ENCODE results near the gene C5AR1. TPM values are rescaled to one million over a fixed set of nuclear protein-coding genes. Genes with fewer than 3 reads are reported as not detected.
"Not testable (repeated sequence)": the region's sequence is repeated elsewhere in the genome, so short reads cannot be mapped to it uniquely, and the experiment has no call there.

The C5AR1 gene
- total RNA-seq, 1 donor from 2014 or later: 0.16 TPM

DNA sequence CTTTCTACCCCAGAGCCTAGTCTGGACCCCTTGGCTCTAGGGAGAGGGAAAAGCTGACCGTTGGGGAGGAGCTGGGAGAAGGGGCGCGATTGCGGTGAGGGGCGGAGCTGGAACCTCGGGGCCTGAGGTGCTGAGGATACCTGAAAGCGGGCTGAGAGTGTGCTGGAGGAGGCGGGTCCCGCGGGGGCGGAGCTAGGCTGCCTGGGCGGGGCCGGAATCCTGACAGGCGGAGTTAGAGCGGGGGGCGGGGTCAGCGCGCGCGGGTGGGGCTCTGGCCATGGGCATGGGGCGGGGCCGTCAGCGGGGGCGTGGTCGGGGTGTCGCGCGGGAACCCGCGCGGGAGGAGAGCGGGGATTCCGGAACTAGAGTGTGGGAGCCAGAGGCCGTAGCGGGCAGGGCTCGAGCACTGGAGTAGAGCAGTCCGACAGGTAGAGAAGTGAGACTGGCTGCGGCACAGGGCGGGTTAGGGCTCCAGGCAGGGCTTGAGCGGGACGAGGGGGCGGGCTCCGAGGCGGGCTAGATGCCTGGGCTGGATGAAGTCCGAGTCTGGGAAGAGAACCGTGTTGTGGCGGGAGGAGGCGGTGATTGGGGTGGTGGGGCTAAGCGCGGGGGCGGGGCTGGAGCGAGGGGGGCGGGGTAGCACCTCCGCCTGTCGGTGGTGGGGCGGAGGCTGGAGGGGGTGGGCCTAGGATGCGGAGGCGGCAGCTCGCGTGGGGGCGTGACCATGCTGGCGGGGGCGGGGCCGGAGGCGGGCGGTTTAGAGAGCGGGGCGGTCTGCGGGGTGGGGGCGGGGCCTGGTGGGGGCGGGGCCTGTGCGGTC lies 35.4 kb upstream of the C5AR1 start, which contains the start of gene INAFM1:
Gene INAFM1 (plus strand): TSS at position 815 of the 820 bp plus-strand sequence. CDS start 35 bp downstream, outside the sequence.
- peak; percentile 99 for DNase-seq
- no peaks in the 10 kb centered on the region for H3K27me3 Mint-ChIP-seq
- intact Hi-C loops (cut with micrococcal nuclease): loop anchor here (1.0 to 10.0 kb wide), 5 partner anchors 17 to 489 kb away; partner anchors contain the start of genes BBC3, BICRA, NAPA and SLC1A5
- peak within 1 kb of the TSS; percentile 99 for H3K27ac Mint-ChIP-seq
- peaks cover 40% of the 10 kb centered on the region for H3K4me1 Mint-ChIP-seq
- no peaks in the 10 kb centered on the region for H3K9me3 Mint-ChIP-seq
- peak within 1 kb of the TSS; percentile 97 for H3K4me3 Mint-ChIP-seq
- peaks cover 27% of the 10 kb centered on the region for H3K36me3 Mint-ChIP-seq (ENCODE audit: low read depth)

DNA sequence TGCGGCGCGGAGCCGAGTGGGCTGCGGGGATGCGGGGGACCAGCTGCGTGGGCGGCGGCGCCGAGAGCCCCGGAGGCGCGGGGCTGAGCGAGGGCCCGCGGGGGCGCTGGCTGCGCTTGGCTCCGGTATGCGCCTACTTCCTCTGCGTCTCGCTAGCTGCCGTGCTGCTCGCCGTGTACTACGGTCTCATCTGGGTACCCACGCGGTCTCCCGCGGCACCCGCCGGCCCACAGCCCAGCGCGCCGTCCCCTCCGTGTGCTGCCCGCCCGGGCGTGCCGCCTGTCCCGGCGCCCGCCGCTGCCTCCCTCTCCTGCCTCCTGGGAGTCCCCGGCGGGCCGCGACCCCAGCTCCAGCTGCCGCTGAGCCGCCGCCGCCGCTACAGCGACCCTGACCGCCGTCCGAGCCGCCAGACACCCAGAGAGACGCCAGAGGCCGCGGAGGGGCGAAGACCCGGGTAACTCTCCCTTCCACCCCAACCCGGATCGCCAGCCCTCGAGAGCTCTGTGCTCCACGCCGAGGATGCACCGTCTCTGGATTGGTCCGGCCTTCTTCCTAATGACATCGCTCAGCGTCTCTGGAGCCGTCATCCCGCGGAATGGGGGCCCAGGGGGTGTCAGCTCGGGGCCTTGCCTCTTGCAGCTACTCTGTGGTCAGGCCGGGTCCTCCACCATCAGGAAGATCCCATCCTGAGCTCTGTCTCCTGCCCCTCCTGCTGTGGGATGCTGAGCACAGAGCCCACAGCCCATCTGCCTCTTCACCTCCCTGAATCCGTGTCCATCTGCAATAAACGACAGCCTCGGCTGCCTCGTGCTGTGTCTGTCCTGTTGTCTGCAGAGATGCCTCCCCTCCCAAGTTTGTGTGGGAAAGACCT lies 34.5 kb upstream of the C5AR1 start:
- Mint-ChIP-seq H3K36me3 (ENCODE audit: low read depth) (peaks cover 22% of the 10 kb centered on the region), H3K4me3 (peak overlapping the region; percentile 78), H3K4me1 (peaks cover 40% of the 10 kb centered on the region), H3K27ac (peak overlapping the region; percentile 51), H3K9me3 (no peaks in the 10 kb centered on the region), H3K27me3 (no peaks in the 10 kb centered on the region)
- no peak for DNase-seq
- intact Hi-C loops (cut with micrococcal nuclease): loop anchor here (1.0 to 10.0 kb wide), 5 partner anchors 18 to 490 kb away; partner anchors contain the start of genes BBC3, BICRA, NAPA and SLC1A5

DNA sequence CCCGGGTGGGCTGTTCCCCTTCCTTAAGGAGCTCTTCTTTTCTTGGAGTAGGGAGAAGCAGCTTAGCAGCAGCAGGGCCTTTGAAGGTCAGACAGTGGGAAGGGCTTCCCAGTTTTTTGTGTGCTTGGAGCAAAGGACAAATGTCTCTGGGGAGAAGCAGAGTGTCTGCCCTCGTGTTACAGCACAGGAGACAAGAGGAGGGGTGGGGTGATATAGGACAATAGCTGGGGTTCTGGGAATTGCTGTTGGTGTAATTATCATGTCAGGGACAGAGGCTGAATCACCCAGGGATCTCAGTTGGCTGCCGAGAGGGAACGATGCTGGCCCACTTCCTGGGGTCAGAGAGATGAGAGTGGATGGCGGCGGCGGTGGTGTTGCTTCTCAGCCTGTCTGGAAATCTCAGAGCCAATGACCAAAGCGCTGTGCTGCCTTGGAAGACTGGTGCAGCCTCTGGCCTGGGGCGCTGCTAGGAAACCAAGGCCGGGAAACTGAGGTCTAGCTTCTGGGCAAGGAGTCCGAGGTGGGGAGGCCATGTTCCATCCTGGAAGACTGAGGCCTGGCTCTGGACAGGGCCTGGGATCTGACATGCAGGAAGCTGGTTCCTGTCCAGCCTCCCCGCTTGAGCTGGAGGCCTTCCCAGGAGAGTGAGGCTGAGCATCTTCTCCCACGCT lies 33.7 kb upstream of the C5AR1 start:
- no peak for DNase-seq
- intact Hi-C loops (cut with micrococcal nuclease): loop anchor here (2.0 to 10.0 kb wide), 4 partner anchors 45 to 491 kb away; partner anchors contain the start of genes BBC3, BICRA, NAPA and SLC1A5
- H3K36me3 Mint-ChIP-seq (ENCODE audit: low read depth): peaks cover 18% of the 10 kb centered on the region
- peak overlapping the region; percentile 78 for H3K4me3 Mint-ChIP-seq
- H3K27ac Mint-ChIP-seq: peak overlapping the region; percentile 51
- H3K9me3 Mint-ChIP-seq: no peaks in the 10 kb centered on the region
- no peaks in the 10 kb centered on the region for H3K27me3 Mint-ChIP-seq
- peaks cover 37% of the 10 kb centered on the region for H3K4me1 Mint-ChIP-seq

DNA sequence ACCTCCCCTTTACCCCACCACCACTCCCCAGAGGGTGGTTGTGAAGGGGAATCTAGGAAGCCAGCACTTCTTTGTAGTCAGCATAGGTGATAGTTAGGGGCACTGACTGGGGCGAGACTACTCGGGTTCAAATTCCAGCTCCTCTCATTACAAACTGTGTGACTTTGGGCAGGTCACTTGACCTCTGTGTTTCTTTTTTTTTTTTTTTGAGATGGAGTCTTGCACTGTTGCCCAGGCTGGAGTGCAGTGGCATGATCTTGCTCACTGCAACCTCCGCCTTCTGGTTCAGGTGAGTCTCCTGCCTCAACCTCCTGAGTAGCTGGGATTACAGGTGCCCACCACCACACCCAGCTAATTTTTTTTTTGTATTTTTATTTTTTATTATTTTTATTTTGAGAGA lies 33.1 kb upstream of the C5AR1 start:
- not testable (repeated sequence) for DNase-seq, H3K27me3 Mint-ChIP-seq, H3K27ac Mint-ChIP-seq, H3K4me3 Mint-ChIP-seq, H3K9me3 Mint-ChIP-seq
- intact Hi-C loops (cut with micrococcal nuclease): loop anchor here (10.0 kb wide), 2 partner anchors 328 to 492 kb away; partner anchors contain the start of genes BICRA and SLC1A5
- H3K4me1 Mint-ChIP-seq: peaks cover 35% of the 10 kb centered on the region
- peaks cover 15% of the 10 kb centered on the region for H3K36me3 Mint-ChIP-seq (ENCODE audit: low read depth)

DNA sequence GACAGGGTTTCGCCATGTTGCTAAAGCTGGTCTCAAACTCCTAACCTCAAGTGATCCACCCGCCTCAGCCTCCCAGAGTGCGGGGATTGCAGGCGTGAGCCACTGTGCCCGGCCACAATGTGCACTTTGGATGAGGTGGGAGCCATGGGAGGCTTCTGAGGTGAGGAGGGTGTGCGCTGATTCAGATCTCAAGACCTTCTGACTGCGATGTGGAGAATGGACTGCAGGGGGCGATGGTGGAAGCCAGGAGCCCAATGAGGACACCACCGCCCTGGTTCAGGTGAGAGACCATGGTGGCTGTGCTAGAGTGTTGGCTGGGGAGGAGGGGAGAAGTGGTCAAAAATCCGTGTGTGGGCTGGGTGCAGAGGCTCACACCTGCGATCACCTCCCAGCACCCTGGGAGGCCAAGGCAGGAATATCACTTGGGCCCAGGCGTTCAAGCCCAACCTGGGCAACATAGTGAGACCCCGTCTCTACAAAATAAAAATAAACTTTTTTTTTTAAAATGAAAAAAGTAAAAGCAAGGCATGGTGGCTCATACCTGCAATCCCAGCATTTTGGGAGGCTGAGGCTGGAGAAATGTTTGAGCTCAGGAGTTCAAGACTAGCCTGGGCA lies 29.4 kb upstream of the C5AR1 start:
- peaks cover 15% of the 10 kb centered on the region for H3K36me3 Mint-ChIP-seq (ENCODE audit: low read depth)
- peaks cover 17% of the 10 kb centered on the region for H3K4me1 Mint-ChIP-seq
- H3K27ac Mint-ChIP-seq: no peak overlapping the region
- intact Hi-C loops (cut with micrococcal nuclease): no loop called here
- peak; percentile 90 for DNase-seq
- no peaks in the 10 kb centered on the region for H3K27me3 Mint-ChIP-seq
- no peak overlapping the region for H3K4me3 Mint-ChIP-seq
- H3K9me3 Mint-ChIP-seq: no peaks in the 10 kb centered on the region

DNA sequence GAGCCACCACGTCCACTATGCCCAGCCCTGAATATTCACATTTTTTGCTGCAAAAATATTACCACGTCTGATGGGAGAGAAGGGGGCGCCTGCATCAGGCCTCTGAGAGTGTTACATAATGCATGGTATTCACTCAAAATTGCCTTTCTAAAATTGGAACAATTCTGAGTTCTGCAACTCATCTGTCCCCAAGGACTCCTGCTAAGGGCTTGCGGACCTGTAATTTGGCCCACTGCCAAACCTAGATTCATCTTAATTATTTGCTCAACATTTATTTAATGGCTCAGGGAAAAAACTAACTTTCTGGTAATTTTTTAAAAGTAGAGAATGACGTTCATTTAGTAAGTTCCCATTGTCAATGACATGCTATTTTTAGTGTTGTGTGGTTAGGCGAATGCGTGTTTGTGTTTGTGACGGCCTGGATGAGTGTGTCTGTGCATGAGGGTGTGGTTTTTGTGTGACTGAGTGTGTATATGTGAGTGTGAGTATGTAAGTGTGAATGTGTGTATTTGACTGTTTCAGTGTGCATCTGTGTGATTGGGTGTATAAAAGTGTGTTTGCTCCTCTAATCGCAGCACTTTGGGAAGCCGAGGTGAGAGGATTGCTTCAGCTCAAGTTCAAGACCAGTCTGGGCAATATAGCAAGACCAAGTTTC lies 26.1 kb upstream of the C5AR1 start:
- H3K27ac Mint-ChIP-seq: no peak overlapping the region
- H3K4me1 Mint-ChIP-seq: peaks cover 3% of the 10 kb centered on the region
- DNase-seq: no peak
- H3K36me3 Mint-ChIP-seq (ENCODE audit: low read depth): peaks cover 3% of the 10 kb centered on the region
- intact Hi-C loops (cut with micrococcal nuclease): no loop called here
- no peak overlapping the region for H3K4me3 Mint-ChIP-seq
- no peaks in the 10 kb centered on the region for H3K27me3 Mint-ChIP-seq
- no peaks in the 10 kb centered on the region for H3K9me3 Mint-ChIP-seq

DNA sequence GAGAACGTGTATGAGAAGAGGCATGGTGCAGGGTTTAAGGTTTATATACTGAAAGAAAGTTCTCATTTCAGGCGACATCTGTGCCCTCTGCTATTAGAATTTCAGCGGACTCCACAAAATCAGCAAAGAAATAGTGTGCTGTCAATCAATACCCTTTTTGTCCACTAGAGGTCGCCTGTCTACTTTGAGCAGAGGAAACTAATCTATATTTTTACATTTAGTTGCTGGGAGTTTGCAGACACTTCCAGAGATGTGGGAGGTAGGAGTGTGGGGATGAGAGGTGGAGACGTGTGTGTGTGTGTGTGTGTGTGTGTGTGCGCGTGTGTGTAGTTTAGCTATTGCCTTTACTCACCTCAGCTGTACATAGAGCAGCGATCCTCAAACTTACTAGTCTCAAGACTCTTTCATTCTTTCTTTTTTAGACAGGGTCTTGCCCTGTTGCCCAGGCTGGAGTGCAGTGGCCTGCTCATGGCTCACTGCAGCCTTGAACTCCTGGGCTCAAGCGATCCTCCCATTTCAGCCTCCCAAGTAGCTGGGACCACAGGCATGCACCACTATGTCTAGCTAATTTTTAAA lies 25.2 kb upstream of the C5AR1 start:
- no peak overlapping the region for H3K4me3 Mint-ChIP-seq
- peak; percentile 88 for DNase-seq
- intact Hi-C loops (cut with micrococcal nuclease): no loop called here
- no peaks in the 10 kb centered on the region for H3K27me3 Mint-ChIP-seq
- peaks cover 6% of the 10 kb centered on the region for H3K4me1 Mint-ChIP-seq
- no peak overlapping the region for H3K27ac Mint-ChIP-seq
- peaks cover 3% of the 10 kb centered on the region for H3K36me3 Mint-ChIP-seq (ENCODE audit: low read depth)
- H3K9me3 Mint-ChIP-seq: no peaks in the 10 kb centered on the region

DNA sequence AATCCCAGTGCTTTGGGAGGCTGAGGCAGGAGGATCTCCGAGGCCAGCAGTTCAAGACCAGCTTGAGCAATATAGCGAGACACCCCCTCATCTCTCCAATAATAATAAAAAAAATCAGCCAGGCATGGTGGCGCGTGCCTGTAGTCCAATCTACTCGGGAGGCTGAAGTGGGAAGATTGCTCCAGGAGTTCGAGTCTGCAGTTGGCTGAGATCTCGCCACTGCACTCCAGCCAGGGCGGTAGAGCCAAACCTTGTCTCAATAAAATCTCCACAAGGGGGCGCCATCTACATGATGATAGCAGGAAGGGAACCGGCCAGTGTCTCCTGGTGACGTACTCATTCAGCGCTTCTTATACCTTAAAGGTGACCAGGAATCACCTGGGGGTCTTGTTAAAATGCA lies 13.6 kb upstream of the C5AR1 start:
- no peaks in the 10 kb centered on the region for H3K27me3 Mint-ChIP-seq
- H3K4me1 Mint-ChIP-seq: peaks cover 5% of the 10 kb centered on the region
- intact Hi-C loops (cut with micrococcal nuclease): loop anchor here (1.0 to 10.0 kb wide), 3 partner anchors 95 to 409 kb away; no protein-coding TSS in a partner anchor
- H3K9me3 Mint-ChIP-seq: no peaks in the 10 kb centered on the region
- H3K4me3 Mint-ChIP-seq: no peak overlapping the region
- H3K27ac Mint-ChIP-seq: no peak overlapping the region
- peak; percentile 95 for DNase-seq
- H3K36me3 Mint-ChIP-seq (ENCODE audit: low read depth): peaks cover 4% of the 10 kb centered on the region

DNA sequence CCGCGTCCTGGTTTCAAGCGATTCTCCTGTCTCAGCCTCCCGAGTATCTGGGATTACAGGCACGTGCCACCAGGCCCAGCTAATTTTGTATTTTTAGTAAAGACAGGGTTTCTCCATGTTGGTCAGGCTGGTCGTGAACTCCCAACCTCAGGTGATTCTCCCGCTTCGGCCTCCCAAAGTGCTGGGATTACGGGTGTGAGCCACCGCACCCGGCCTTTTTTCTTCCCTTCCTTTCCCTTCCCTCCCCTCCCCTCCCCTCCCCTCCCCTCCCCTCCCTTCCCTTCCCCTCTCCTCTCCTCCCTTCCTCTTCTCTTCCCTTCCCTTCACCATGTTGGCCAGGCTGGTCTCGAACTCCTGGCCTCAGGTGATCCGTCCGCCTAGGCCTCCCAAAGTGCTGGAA lies 8.8 kb upstream of the C5AR1 start:
- H3K9me3 Mint-ChIP-seq; H3K4me1 Mint-ChIP-seq; intact Hi-C loops (cut with micrococcal nuclease); H3K27ac Mint-ChIP-seq; DNase-seq; H3K27me3 Mint-ChIP-seq; H3K36me3 Mint-ChIP-seq (ENCODE audit: low read depth); H3K4me3 Mint-ChIP-seq: not testable (repeated sequence)

DNA sequence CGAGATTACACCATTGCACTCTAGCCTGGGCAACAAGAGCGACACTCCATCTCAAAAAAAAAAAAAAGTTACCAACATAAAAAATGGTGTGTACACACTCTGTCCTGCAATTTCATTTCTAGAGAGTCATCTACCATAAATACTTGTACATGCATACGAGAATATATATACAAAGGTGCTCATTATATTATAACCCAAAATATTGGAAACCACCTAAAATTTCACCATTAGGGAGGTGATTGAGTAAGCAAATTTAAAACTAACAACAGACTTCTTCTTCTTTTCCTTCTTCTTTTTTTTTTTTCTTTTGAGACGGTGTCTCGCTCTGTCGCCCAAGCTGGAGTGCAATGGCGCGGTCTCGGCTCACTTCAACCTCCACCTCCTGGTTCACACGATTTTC lies 7.4 kb upstream of the C5AR1 start:
- DNase-seq: no peak
- intact Hi-C loops (cut with micrococcal nuclease): no loop called here
- Mint-ChIP-seq H3K4me1 (peaks cover 1% of the 10 kb centered on the region), H3K27me3 (peaks cover 9% of the 10 kb centered on the region), H3K4me3 (no peak overlapping the region), H3K9me3 (no peaks in the 10 kb centered on the region), H3K27ac (no peak overlapping the region), H3K36me3 (ENCODE audit: low read depth) (no peaks in the 10 kb centered on the region)

DNA sequence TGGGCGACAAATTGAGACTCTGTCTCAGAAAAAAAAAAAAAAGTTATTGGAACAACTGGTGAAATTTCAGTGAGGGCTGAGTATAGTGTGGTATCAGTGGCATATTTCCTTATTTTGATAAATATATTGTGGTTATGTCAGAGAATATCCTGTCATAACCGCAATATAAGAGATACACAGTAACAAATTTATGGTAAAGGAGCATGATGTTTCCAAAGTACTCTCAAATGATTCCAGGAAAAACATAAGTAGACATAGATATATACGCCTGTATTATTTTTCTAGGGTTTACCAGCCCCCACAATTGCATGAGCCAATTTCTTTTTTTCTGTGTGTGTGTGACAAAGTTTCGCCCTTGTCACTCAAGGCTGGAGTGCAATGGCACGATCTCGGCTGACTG lies 5.7 kb upstream of the C5AR1 start:
- Mint-ChIP-seq H3K36me3 (ENCODE audit: low read depth) (no peaks in the 10 kb centered on the region), H3K27me3 (peaks cover 9% of the 10 kb centered on the region), H3K27ac (no peak overlapping the region), H3K4me1 (peaks cover 1% of the 10 kb centered on the region), H3K4me3 (no peak overlapping the region), H3K9me3 (no peaks in the 10 kb centered on the region)
- intact Hi-C loops (cut with micrococcal nuclease): no loop called here
- DNase-seq: no peak

DNA sequence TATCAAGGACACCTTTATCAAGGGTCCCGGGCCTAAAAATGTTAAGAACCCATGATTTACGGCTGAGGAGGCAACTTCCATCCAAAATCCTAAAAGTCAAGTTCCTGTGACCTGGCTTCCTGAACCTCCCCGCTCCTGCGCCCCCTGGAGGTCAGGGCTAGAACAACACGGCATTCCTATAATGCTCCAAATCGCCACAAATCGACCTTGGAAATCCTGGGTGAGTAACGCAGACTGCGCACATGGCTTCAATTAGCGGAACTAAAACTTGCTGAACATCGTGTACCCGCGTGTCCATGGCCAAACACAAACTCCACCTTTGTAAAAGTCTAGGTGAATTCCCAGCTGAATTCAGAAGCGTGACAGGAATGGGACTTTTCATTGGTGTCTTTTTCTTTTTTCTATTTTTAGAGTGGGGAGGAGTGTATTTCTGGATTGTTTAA lies 4.3 kb upstream of the C5AR1 start:
- peaks cover 1% of the 10 kb centered on the region for H3K4me1 Mint-ChIP-seq
- intact Hi-C loops (cut with micrococcal nuclease): no loop called here
- peaks cover 9% of the 10 kb centered on the region for H3K27me3 Mint-ChIP-seq
- H3K36me3 Mint-ChIP-seq (ENCODE audit: low read depth): no peaks in the 10 kb centered on the region
- H3K4me3 Mint-ChIP-seq: no peak overlapping the region
- no peak overlapping the region for H3K27ac Mint-ChIP-seq
- peak; percentile 85 for DNase-seq
- H3K9me3 Mint-ChIP-seq: no peaks in the 10 kb centered on the region

Data from activated CD4-positive, alpha-beta T cell treated with anti-CD3 and anti-CD28 coated beads, Interleukin-2, amount 10 ng/mL, durations not matched to agents 24 days and 14 days (primary cell).